Adrenal gland (tissue), 12 donors: Measurements from ENCODE around the gene CCDC51. TPM values are rescaled to one million over a fixed set of nuclear protein-coding genes. Genes with fewer than 3 reads are reported as not detected.

ENCODE experiments used
- DNase-seq, 7 donors: peaks; one replicate each; pipeline ENCODE4 v3.0.0-alpha.2; 2019 to 2020
- H3K27ac ChIP-seq, 5 donors: fragments of 200-600 bp; sonication (generic) in 4 of 5; 1 replicate in 3 of 5; 2 replicates in 2 of 5; pipeline versions ENCODE4 v1.5.1 to v1.8.0; 2016 to 2020; ENCODE audit warnings: mild to moderate bottlenecking in 1 of 5
- H3K27me3 ChIP-seq: fragments of 200-600 bp; 2 replicates; pipeline ENCODE4 v1.8.0; 2021
- H3K36me3 ChIP-seq, 2 donors: fragments of 200-600 bp; replicated peaks in 1 of 2; 1 replicate in 1 of 2; 2 replicates in 1 of 2; pipeline versions ENCODE4 v1.5.1 to v1.8.0; 2018 to 2022
- H3K4me1 ChIP-seq, 2 donors: fragments of 200-600 bp; replicated peaks in 1 of 2; 1 replicate in 1 of 2; 2 replicates in 1 of 2; pipeline versions ENCODE4 v1.5.1 to v1.8.0; 2018 to 2021
- H3K4me3 ChIP-seq, 4 donors: fragments of 200-600 bp; sonication (generic) in 3 of 4; one replicate each; pipeline ENCODE4 v1.5.1; 2016 to 2018
- H3K9me3 ChIP-seq, 3 donors: fragments of 200-600 bp; sonication (generic) in 1 of 3; replicated peaks in 1 of 3; 1 replicate in 2 of 3; 2 replicates in 1 of 3; pipeline versions ENCODE4 v1.5.1 to v1.8.0; 2016 to 2021
- POLR2A ChIP-seq, 2 donors: fragments of 450-650 bp; IDR thresholded peaks; one replicate each; pipeline ENCODE4 v1.6.1; 2017; ENCODE audit warnings: antibody characterized with exemption in 2 of 2, mild to moderate bottlenecking in 2 of 2, moderate library complexity in 1 of 2
- WGBS, 4 donors: extraction: QIAGEN DNeasy Blood & Tissue Kit in 2 of 4; methylation state at CpG; one replicate each; pipeline versions ENCODE4 v1.1.5 to v1.1.7; 2013 to 2017; 5-methylcytosine and 5-hydroxymethylcytosine counted together
- intact Hi-C, 2 donors: fragments of 100-400 bp; cut with DNase I; formaldehyde crosslinking; loops; one replicate each; pipeline versions ENCODE4 v1.14.1 to v1.15.0; 2022 to 2023
- polyA plus RNA-seq, 3 donors: library from polyadenylated mRNA; stranded (reverse); fragments of 200-250 nt in 2 of 3; fragments of 350-450 nt in 1 of 3; fragmentation: Illumina TruSeq in 1 of 3; extraction: RNeasy Lipid Tissue Mini Kit (QIAGEN cat#74804) in 1 of 3; gene quantifications; one replicate each; pipeline ENCODE4 v1.2.3, GENCODE V29; 2013 to 2014
- total RNA-seq, 9 donors: library from RNA; depleted of rRNA in 4 of 9; stranded (reverse); fragments of >200 nt in 4 of 9; fragments of 120-200 nt in 1 of 9; fragmentation: NEBNext Ultra II Directional in 1 of 9; extraction: Animal tissue kit (Norgen Biotek cat#: 25700) in 1 of 9; gene quantifications; one replicate each; pipeline versions ENCODE4 v1.1.0 to v1.2.4, GENCODE V29; 2013 to 2023
- TF ChIP-seq, protein P1 (sequence below), 6 experiments: fragments of 450-650 bp in 4 of 6; fragments of 200-600 bp in 2 of 6; sonication (generic) in 1 of 6; IDR thresholded peaks; 1 replicate in 5 of 6; 2 replicates in 1 of 6; pipeline versions ENCODE4 v1.5.1 to v1.8.0; 2016 to 2021; ENCODE audit warnings: antibody characterized with exemption in 6 of 6, mild to moderate bottlenecking in 2 of 6, moderate library complexity in 1 of 6
- donor health status: healthy with polysubstance abuse.
- donor health status: Bipolar disorder and iron deficiency.
- donor health status: DM: yes; HTN: yes; CAD: no.
- donor health status: DM: no; HTN: no; CAD: no.
- donor health status: DM: no; HTN: no; CAD: no.
- donor health status: DM: yes; HTN: yes; CAD: no.

The CCDC51 gene
- total and polyA plus RNA-seq, 12 donors: 7.3 to 30.4 (median 19.5) TPM

DNA sequence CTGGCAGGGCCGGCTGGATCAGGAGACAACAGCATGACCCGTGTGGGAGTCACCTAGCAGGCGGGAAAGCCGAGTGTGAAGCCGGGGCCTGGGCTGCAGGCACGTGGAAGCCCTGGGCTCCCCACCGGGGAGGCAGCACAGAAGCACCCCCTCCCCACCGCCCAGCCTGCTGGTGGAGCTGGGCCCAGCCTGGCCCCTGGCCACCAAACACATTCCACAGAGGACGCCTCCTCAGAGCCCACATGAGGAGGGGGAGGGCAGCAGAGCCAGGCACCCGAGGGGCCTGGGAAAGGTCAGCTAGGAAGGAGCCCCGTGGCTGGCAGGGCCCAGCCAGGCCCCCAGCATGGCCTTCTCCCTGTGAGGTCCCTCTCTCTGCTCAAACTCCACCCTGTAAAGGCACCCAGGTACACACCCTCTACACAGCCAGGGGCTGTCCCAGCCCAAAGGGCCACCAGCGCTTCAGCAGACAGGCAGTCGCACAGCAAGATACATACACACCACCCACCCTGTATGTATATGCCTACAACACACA is 14.6 kb downstream of the CCDC51 start:
- Histone ChIP-seq H3K4me1 (peaks cover 7 to 19% of the 10 kb centered on the region in 2 donors), H3K27ac (peak overlapping the region in 2 of 5 donors; percentile 8 to 34), H3K27me3 (no peaks in the 10 kb centered on the region), H3K9me3 (no peaks in the 10 kb centered on the region), H3K4me3 (no peak overlapping the region), H3K36me3 (no peaks in the 10 kb centered on the region)
- intact Hi-C loops: no loop called here
- WGBS, 4 donors: 70 to 75% (median 73%) methylated on average over 12 to 13 of the region's 13 CpGs
- no peak for DNase-seq
- no peak for TF ChIP-seq POLR2A (IDR thresholded peaks at IDR 0.05)
- TF ChIP-seq, protein P1, sequence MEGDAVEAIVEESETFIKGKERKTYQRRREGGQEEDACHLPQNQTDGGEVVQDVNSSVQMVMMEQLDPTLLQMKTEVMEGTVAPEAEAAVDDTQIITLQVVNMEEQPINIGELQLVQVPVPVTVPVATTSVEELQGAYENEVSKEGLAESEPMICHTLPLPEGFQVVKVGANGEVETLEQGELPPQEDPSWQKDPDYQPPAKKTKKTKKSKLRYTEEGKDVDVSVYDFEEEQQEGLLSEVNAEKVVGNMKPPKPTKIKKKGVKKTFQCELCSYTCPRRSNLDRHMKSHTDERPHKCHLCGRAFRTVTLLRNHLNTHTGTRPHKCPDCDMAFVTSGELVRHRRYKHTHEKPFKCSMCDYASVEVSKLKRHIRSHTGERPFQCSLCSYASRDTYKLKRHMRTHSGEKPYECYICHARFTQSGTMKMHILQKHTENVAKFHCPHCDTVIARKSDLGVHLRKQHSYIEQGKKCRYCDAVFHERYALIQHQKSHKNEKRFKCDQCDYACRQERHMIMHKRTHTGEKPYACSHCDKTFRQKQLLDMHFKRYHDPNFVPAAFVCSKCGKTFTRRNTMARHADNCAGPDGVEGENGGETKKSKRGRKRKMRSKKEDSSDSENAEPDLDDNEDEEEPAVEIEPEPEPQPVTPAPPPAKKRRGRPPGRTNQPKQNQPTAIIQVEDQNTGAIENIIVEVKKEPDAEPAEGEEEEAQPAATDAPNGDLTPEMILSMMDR (IDR thresholded peaks at IDR 0.05): no peak

DNA sequence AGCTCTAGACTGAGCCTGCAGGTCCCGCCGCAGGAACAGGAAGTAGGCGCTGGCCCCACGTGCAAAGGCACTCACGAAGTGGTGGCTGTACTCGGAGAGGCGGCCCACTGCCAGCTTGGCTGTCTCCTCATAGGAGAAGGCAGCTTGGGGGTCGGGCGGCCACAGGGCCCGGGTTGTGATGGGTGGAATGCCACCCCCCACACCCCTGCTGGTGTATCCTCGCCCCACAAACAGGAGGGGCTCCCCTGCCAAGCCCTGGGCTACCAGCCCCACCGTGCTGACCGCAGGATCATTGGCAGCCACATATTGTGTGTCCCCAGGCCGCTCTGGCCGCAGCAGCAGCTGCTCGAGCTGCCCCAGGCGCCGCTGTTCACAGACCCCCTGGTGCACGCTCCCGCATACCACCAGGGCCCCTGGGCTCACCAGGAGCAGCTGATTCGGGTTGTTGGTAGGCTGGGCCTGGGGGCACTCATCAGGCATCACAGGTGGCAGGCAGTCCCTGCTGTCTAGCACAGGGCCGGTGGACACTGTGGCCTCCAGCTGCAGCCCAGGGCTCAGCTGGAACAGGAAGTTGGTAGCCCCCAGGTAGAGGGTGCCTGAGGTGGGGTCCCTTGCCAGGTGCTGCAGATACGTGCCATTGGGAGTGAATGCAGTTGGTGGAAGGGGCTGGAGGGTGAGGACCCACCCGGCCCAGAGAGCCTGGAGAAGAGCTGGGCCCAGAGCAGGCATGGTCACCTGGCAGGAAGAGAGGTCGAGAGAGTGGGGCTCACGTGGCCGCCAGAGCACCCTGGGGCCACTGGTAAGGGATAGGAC is 15.8 kb downstream of the CCDC51 start:
- H3K4me1 ChIP-seq: peaks cover 3 to 12% of the 10 kb centered on the region in 2 donors

DNA sequence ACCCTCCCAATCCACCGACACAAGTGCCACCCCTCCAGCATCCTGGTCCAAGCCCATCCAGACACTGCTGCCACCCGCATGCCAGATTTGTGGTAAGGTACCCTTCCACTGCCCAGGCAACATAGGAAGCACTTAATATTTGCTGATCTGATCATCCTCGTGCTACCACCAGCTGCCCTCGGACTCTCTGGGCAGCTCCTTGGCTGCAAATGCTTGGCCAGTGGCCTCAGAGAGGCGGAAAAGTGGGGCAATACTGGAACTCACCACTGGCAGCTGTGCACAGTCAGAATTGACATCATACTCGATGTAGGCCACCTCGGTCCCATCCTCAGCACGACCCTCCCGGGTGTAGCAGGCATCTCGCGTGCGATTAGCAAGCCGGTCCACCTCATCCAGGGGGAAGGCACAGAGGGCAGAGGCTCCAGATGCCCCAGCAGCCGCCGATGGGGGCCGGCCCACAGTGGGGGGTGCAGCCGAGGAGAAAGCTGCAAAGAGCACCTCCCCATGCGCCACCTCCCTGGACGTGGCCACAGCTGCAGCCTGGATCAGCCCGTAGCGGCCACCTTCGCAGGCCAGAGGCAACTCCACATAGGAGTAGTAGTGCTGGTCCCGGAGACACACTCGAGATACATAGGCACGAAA is 16.6 kb downstream of the CCDC51 start:
- WGBS, 4 donors: 80 to 93% (median 90%) methylated on average over 7 to 25 of the region's 25 CpGs
- H3K4me1 ChIP-seq: peaks cover 0 to 8% of the 10 kb centered on the region in 2 donors

More for the DNA sequence above, 15.8 kb downstream of the CCDC51 start:
- no peaks in the 10 kb centered on the region for H3K36me3 ChIP-seq
- no peak overlapping the region for H3K27ac ChIP-seq
- DNase-seq: no peak
- TF ChIP-seq, protein P1 (IDR thresholded peaks at IDR 0.05): no peak
- no peak for TF ChIP-seq POLR2A (IDR thresholded peaks at IDR 0.05)
- H3K27me3 ChIP-seq: no peaks in the 10 kb centered on the region
- intact Hi-C loops: no loop called here
- 80 to 92% (median 88%) methylated on average over 8 to 27 of the region's 27 CpGs for WGBS, 4 donors
- no peak overlapping the region for H3K4me3 ChIP-seq
- H3K9me3 ChIP-seq: no peaks in the 10 kb centered on the region

DNA sequence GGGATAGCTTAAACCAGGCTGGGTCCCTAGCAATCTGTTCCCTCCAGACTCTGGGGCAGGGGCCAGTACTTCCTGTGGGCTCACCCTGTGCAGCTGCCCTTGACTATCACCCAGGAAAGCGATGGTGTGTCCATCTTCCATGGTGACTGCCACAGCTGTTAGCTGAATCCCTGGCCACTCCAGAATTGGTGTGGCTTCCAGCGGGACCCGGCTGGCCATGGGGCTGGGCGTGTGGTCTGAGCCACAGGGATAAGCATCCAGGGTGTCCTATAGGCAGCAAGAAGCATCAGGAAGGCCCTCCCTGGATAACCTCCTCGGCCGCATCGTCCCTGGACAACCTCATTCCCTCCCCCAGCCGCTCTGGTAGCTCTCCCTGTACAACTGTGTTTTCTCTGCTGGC is 17.2 kb downstream of the CCDC51 start:
- Histone ChIP-seq H3K27ac (no peak overlapping the region), H3K4me1 (peaks cover 0 to 6% of the 10 kb centered on the region in 2 donors), H3K27me3 (no peaks in the 10 kb centered on the region), H3K4me3 (no peak overlapping the region), H3K9me3 (no peaks in the 10 kb centered on the region), H3K36me3 (peaks cover 0 to 6% of the 10 kb centered on the region in 2 donors)
- intact Hi-C loops: no loop called here
- 90 to 93% (median 91%) methylated on average over 4 to 8 of the region's 8 CpGs for WGBS, 4 donors
- TF ChIP-seq POLR2A (IDR thresholded peaks at IDR 0.05): no peak
- TF ChIP-seq, protein P1 (IDR thresholded peaks at IDR 0.05): no peak
- no peak for DNase-seq

More for the DNA sequence above, 16.6 kb downstream of the CCDC51 start:
- DNase-seq: no peak
- TF ChIP-seq, protein P1 (IDR thresholded peaks at IDR 0.05): no peak
- no peak for TF ChIP-seq POLR2A (IDR thresholded peaks at IDR 0.05)
- Histone ChIP-seq H3K27ac (no peak overlapping the region), H3K4me3 (no peak overlapping the region), H3K27me3 (no peaks in the 10 kb centered on the region), H3K36me3 (peaks cover 0 to under 1% of the 10 kb centered on the region in 2 donors), H3K9me3 (no peaks in the 10 kb centered on the region)
- intact Hi-C loops: no loop called here
